HG03159 (cell line): ENCODE data around the gene ZNF319.

Experiments used
- ATAC-seq: cut with Tn5 transposase; IDR thresholded peaks from one replicate; pipeline ENCODE4 v1.9.1; 2021; ENCODE audit warnings: mild to moderate bottlenecking, moderate library complexity; ENCODE audit not compliant: unreplicated experiment

The ZNF319 gene

DNA sequence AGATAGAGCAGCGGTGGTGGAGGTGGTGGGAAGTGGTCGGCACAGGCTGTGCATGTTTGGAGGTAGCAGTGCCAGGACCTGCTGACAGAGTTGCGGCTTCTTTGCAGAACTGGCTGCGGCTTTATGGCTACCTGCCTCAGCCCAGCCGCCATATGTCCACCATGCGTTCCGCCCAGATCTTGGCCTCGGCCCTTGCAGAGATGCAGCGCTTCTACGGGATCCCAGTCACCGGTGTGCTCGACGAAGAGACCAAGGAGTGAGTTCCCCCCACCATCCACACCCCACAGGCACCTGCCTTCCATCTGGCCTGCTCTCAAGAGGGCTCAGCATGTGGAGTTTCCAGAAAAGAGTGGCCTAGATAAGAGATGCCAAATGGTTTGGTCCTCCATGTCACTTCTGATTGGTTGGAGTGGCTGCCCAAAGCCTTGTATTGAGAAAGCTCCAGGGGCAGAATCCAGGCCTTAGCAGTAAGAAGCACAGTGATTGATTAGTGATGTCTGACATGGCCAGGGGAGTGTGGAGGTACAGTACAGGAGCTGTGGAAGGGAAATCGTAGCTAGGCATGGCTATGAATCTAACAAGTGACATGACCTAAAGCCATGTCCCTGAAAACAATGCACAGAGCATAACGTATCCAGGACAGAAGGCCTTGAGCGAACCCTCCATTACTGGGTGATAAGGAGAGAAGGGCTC is 37.0 kb upstream of the ZNF319 start:
- no peak for ATAC-seq

- ATAC-seq, result no peak
These were observed 36.5 kb upstream of the ZNF319 start for GRCh38 chr16:58036943-58037342.

DNA sequence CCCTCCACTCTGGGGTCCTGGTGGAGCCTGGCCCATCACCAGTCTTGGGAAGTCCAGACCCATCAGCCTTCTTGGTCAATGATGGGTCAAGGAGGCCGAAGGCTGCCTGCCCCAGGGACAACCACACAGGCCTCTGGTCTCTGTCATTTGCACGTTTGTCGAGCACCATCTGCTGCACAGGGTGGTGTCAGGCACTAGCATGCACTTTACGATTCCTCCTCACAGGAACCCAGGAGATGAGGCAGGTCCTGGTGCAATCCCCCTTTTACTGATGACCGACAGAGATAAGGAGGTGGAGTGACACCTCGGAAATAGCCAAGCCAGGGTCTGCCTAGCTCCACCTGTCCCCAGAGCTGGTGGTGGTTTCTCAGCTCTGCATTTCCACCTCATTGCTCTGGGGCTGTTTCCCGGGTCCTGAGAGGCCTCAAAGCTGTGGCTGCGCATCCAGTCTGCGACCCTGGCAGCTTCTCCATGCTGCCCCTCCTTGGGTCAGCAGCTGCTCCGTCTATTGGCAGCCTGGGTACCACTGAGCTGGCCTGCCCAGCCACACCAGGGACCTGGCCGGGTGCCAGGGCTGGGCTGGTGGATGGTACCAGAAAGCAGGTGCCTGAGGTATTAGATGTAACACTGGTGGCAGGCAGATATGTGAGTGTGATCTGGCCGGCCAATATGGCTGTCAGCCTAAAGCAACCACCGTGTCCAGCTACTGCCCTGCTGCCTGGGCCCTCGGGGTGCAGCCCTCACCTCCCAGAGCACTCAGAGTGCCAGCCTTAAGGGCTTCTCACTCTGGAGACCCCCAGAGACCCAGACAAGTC is 35.1 kb upstream of the ZNF319 start:
- no peak for ATAC-seq

DNA sequence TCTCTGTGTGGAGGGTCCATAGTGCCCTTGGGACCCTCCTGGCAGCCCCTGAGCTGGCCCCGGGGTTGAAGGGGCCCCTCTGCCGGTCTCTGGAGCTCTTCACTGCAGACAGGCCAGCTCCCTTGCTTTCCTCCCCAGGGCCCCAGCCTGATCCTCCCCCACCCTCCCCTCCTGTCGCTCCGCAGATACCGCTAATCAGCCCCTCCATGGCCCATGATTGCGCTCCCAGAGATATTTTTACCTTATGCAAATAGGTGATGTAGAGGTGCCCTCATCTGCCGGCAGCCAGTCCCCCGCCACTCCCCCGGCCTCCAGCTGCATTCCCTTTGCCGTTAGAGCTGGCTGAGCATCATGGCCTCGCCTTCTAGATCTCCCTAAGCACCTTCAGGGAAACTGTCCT is 34.3 kb upstream of the ZNF319 start:
- ATAC-seq, result no peak

- ATAC-seq, result no peak
These were observed 33.7 kb upstream of the ZNF319 start for GRCh38 chr16:58034128-58034685.

GRCh38 chr16:58032710-58033293 is 32.3 kb upstream of the ZNF319 start:
- no peak for ATAC-seq

- ATAC-seq, result no peak
These were observed 30.7 kb upstream of the ZNF319 start for GRCh38 chr16:58031016-58031800.

- ATAC-seq, result no peak
These were observed 29.8 kb upstream of the ZNF319 start for GRCh38 chr16:58030136-58030840.

GRCh38 chr16:58029410-58029809 is 28.9 kb upstream of the ZNF319 start:
- no peak for ATAC-seq

GRCh38 chr16:58028541-58029070 is 28.1 kb upstream of the ZNF319 start:
- ATAC-seq, result no peak

GRCh38 chr16:58027916-58028455 is 27.5 kb upstream of the ZNF319 start:
- ATAC-seq, result no peak

- no peak for ATAC-seq
These were observed 26.9 kb upstream of the ZNF319 start for GRCh38 chr16:58027161-58027915.

GRCh38 chr16:58026705-58027160 is 26.3 kb upstream of the ZNF319 start:
- no peak for ATAC-seq

DNA sequence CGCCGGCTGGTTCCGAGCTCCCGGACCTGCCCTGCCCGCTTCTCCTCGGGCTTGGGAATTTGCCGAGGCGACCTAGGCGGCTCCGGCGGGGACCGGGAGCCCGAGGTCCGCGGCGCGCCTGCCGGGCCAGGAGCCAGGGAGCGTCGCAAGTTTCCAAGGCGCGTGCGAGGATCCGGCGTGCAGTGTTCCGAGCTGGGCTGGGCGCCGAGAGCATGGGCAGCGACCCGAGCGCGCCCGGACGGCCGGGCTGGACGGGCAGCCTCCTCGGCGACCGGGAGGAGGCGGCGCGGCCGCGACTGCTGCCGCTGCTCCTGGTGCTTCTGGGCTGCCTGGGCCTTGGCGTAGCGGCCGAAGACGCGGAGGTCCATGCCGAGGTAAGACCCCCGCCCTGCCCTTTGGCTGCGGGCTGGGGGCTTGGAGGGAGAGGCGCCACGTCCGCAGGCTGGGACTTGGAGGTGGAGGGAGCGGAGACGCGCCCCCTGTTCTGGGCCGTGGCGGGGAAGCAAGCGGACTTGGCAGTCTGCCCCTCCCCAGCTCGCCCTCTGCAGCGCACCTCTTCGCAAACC is 25.8 kb upstream of the ZNF319 start:
- no peak for ATAC-seq

DNA sequence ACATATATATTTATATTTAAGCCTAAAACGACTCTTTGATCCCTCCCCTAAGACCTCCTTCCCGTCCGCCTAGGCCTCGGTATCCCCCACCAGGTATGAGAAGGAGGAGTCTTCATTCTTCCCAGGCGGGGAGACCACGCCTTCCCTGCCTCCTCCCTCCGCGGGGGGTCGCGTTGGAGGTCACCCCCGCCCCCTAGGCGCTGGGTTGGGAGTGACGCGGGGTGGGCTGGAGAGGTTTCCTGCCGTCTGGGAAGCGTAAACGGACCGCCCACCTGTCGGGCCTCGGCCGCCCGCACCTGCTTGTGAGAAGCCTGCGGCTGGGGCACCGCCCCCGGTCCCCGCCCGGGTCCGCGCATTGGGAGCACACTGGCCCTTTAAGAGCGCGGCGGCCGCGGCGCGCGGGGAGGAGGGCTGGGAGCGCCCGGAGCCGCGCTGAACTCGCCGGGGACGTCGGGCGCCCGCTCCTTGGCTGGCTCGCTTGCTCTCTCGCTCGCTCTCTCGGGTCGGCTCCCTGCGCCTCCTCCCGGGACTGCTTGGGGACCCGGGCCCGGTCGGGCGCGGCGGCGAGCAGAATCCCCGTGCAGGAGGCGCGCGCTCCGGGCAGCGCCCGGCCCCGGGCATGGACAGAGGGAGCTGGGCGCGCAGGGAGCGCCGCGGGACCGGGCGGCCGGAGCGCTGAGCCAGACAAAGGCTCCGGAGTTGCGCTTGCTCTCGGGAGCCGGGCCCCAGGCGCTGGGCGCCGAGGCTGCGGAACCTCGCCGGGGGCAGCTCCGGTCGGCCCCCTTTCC is 25.1 kb upstream of the ZNF319 start, which contains the start of gene MMP15:
TSS of gene MMP15 (plus strand) at position 404 of the 788 bp plus-strand sequence. CDS start 597 bp downstream, outside the sequence.
- ATAC-seq, result no peak

DNA sequence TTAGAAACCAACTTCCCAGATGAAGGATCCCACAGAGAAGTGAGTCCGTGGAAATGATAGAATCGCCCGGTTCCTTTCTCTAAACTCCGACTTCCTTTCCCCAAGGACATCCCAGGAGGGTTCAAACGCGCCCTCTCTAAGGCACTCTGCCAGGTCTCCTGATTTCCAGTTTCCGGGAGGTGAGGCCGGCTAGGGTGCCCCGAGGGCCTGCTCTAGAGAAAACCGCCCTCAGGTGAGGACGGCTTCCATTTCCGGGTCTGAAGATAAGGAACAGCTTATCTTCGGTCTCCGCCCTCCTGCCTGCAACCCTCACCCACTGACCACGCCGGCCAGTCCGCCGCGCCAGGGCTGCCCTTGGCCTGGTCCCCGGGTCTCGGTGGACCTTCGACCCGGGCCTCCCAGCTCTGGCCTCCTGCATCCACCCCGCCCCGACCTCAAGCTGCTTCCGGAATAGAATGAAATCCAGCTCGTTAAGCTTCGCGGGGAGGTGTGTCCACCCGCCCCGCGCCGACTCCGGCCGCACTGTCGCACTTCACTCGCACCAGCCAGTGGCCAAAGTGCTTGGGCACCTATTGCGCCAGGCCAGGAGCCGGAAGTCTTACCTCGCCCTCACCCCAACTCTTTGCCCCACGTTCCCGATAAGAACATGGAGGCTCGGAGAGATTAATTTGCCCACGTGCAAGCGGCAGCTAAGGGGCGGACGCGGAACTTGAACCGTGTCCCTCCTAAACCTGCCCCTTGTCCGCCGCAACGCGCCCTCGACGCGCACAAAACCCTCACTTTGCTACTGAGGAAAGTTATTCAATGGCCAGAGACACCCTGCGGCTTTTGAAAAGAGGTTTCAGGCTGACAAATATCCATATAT is 24.2 kb upstream of the ZNF319 start:
- ATAC-seq, result no peak
